K562 (cell line): Measurements from ENCODE around the gene MET. TPM values are rescaled to one million over a fixed set of nuclear protein-coding genes. Genes with fewer than 3 reads are reported as not detected.

Experiments
- CEBPB ChIP-seq: fragments of 450-650 bp; IDR thresholded peaks from 2 replicates; pipeline ENCODE4 v1.6.1; 2016; ENCODE audit warnings: missing genetic modification characterization, missing compliant biosample characterization
- ERF ChIP-seq: fragments of 450-650 bp; formaldehyde crosslinking; IDR thresholded peaks from 2 replicates; pipeline ENCODE4 v1.4.0; 2020; ENCODE audit warnings: mild to moderate bottlenecking, mixed read lengths
- EWSR1 ChIP-seq: fragments of 450-650 bp; IDR thresholded peaks from 2 replicates; pipeline ENCODE4 v1.6.1; 2018; ENCODE audit warnings: borderline replicate concordance, mild to moderate bottlenecking, low read depth, moderate library complexity; ENCODE audit not compliant: partially characterized antibody
- HDAC1 ChIP-seq, 2 experiments: fragments of 450-650 bp; IDR thresholded peaks; 2 replicates each; pipeline ENCODE4 v1.6.1; 2016 to 2017; ENCODE audit warnings: inconsistent platforms in 1 of 2, mild to moderate bottlenecking in 1 of 2, moderate library complexity in 1 of 2
- HDAC2 ChIP-seq: fragments of 450-650 bp; IDR thresholded peaks from 2 replicates; pipeline ENCODE4 v1.6.1; 2016; ENCODE audit warnings: mild to moderate bottlenecking
- IFI16 ChIP-seq: fragments of 250-450 bp; sonication (Bioruptor Pico); IDR thresholded peaks from 2 replicates; pipeline ENCODE4 v2.1.2; 2022; ENCODE audit warnings: mild to moderate bottlenecking, inconsistent platforms
- JUND ChIP-seq, 2 experiments: IDR thresholded peaks; 2 replicates in 1 of 2; 3 replicates in 1 of 2; pipeline ENCODE4 v1.6.1; 2011; ENCODE audit warnings: borderline replicate concordance in 2 of 2, low read depth in 2 of 2, low read length in 2 of 2, improper control_type of control experiment in 1 of 2, missing biosample characterization in 1 of 2, missing genetic modification characterization in 1 of 2, missing genetic modification reagents in 1 of 2
- KLF16 ChIP-seq: IDR thresholded peaks from 2 replicates; pipeline ENCODE4 v1.6.1; 2016; ENCODE audit warnings: antibody characterized with exemption
- PTBP1 ChIP-seq: fragments of 200-400 bp; formaldehyde crosslinking; IDR thresholded peaks from 2 replicates; pipeline ENCODE4 v1.6.1; 2017; ENCODE audit warnings: low read depth, low read length
- SMAD4 ChIP-seq: fragments of 250-450 bp; sonication (Bioruptor Pico); conservative IDR thresholded peaks from 2 replicates; pipeline ENCODE4 v1.8.0; 2021; ENCODE audit warnings: inconsistent platforms, mild to moderate bottlenecking, moderate library complexity
- SRSF1 ChIP-seq: fragments of 200-400 bp; formaldehyde crosslinking; IDR thresholded peaks from 2 replicates; pipeline ENCODE4 v1.6.1; 2017; ENCODE audit warnings: mild to moderate bottlenecking, low read depth, low read length, moderate library complexity
- TAF15 ChIP-seq: fragments of 200-400 bp; formaldehyde crosslinking; IDR thresholded peaks from 2 replicates; pipeline ENCODE4 v1.6.1; 2017; ENCODE audit warnings: mild to moderate bottlenecking, low read depth, low read length, moderate library complexity
- TEAD4 ChIP-seq, 2 experiments: sonication (generic) in 1 of 2; formaldehyde crosslinking in 1 of 2; IDR thresholded peaks; 2 replicates each; pipeline versions ENCODE4 v1.6.1 to v1.8.0; 2012 to 2022; ENCODE audit warnings: borderline replicate concordance in 1 of 2, inconsistent platforms in 1 of 2, low read length in 1 of 2, mild to moderate bottlenecking in 1 of 2, missing genetic modification reagents in 1 of 2
- ZBED1 ChIP-seq: IDR thresholded peaks from 2 replicates; pipeline ENCODE4 v1.6.1; 2014
- ZNF175 ChIP-seq: fragments of 200-800 bp; sonication (Bioruptor generic); IDR thresholded peaks from 2 replicates; pipeline ENCODE4 v1.6.1; 2016; ENCODE audit warnings: low read depth, mild to moderate bottlenecking, missing genetic modification characterization, missing compliant biosample characterization
- ZNF551 ChIP-seq: fragments of 250-450 bp; sonication (Bioruptor Pico); IDR thresholded peaks from 2 replicates; pipeline ENCODE4 v1.5.0; 2021; ENCODE audit warnings: mild to moderate bottlenecking, moderate library complexity
- ZNF764 ChIP-seq: fragments of 250-450 bp; sonication (Bioruptor Pico); IDR thresholded peaks from 2 replicates; pipeline ENCODE4 v1.4.0; 2020; ENCODE audit warnings: low read depth, mild to moderate bottlenecking, moderate library complexity
- polyA plus RNA-seq, 8 experiments: library from polyadenylated mRNA; depleted of rRNA in 4 of 8; stranded (reverse) in 5 of 8; unstranded in 3 of 8; fragments of >200 nt; fragmentation: Nextera tagmentation in 2 of 8; fragmentation: Illumina TruSeq in 1 of 8; extraction: Ambion mirVana in 2 of 8; extraction: Trizol in 1 of 8; gene quantifications; 2 replicates each; pipeline versions ENCODE4 v1.2.1 to v1.2.3, GENCODE V29; 2011 to 2014; ENCODE audit warnings: inconsistent platforms in 1 of 8, missing spikeins in 1 of 8
- total RNA-seq, 7 experiments: library from RNA; depleted of rRNA in 6 of 7; stranded (reverse); fragments of >200 nt in 6 of 7; fragmentation: Illumina TruSeq in 2 of 7; extraction: Trizol in 2 of 7; gene quantifications; 2 replicates each; pipeline versions ENCODE4 v1.2.1 to v1.2.3, GENCODE V29; 2011 to 2021; ENCODE audit warnings: low replicate concordance in 1 of 7
- TF ChIP-seq, protein P1 (sequence below): fragments of 250-450 bp; sonication (Bioruptor Pico); IDR thresholded peaks from 2 replicates; pipeline ENCODE4 v1.5.0; 2022; ENCODE audit warnings: mild to moderate bottlenecking
- TF ChIP-seq, protein P2 (sequence below): fragments of 250-450 bp; sonication (Bioruptor Pico); IDR thresholded peaks from 2 replicates; pipeline ENCODE4 v1.4.0; 2020; ENCODE audit warnings: mild to moderate bottlenecking, moderate library complexity
- TF ChIP-seq, protein P3 (sequence below): fragments of 250-450 bp; sonication (Bioruptor Pico); IDR thresholded peaks from 2 replicates; pipeline ENCODE4 v1.5.0; 2021; ENCODE audit warnings: mild to moderate bottlenecking, borderline replicate concordance

MET gene
- total and polyA plus RNA-seq, 9 of the 15 experiments (the other 6 are each of a cell fraction or from before 2014, with no cell fraction given), result 0.84 to 2.4 (median 1.1) TPM

DNA sequence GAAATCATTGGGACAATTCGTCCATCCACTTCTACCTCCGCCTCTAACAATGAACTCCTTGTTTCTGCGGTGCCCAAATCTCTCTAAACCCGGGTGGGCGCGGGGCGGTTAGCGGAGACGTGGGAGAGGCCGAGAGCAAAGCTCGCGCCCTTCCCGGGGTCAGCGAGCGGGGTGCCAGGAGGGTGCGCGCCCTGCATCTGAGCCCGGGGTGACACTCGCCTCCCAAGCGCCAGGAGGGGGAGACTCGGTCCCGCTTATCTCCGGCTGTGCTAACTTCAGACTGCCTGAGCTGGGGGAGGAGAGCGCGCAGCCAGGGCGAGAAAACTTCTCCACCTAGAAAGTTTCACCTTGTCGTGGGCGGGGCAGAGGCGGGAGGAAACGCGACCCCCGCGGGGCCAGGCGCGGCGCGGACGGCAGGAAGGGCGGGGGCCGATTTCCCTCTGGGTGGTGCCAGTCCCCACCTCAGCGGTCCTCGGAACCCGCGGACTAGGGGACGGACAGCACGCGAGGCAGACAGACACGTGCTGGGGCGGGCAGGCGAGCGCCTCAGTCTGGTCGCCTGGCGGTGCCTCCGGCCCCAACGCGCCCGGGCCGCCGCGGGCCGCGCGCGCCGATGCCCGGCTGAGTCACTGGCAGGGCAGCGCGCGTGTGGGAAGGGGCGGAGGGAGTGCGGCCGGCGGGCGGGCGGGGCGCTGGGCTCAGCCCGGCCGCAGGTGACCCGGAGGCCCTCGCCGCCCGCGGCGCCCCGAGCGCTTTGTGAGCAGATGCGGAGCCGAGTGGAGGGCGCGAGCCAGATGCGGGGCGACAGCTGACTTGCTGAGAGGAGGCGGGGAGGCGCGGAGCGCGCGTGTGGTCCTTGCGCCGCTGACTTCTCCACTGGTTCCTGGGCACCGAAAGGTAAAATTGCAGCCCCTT lies at the start of gene MET (continued):
- TF ChIP-seq, protein P1, sequence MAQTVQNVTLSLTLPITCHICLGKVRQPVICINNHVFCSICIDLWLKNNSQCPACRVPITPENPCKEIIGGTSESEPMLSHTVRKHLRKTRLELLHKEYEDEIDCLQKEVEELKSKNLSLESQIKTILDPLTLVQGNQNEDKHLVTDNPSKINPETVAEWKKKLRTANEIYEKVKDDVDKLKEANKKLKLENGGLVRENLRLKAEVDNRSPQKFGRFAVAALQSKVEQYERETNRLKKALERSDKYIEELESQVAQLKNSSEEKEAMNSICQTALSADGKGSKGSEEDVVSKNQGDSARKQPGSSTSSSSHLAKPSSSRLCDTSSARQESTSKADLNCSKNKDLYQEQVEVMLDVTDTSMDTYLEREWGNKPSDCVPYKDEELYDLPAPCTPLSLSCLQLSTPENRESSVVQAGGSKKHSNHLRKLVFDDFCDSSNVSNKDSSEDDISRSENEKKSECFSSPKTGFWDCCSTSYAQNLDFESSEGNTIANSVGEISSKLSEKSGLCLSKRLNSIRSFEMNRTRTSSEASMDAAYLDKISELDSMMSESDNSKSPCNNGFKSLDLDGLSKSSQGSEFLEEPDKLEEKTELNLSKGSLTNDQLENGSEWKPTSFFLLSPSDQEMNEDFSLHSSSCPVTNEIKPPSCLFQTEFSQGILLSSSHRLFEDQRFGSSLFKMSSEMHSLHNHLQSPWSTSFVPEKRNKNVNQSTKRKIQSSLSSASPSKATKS (CRISPR knock-in tag), result no peak
- TF ChIP-seq, protein P2, sequence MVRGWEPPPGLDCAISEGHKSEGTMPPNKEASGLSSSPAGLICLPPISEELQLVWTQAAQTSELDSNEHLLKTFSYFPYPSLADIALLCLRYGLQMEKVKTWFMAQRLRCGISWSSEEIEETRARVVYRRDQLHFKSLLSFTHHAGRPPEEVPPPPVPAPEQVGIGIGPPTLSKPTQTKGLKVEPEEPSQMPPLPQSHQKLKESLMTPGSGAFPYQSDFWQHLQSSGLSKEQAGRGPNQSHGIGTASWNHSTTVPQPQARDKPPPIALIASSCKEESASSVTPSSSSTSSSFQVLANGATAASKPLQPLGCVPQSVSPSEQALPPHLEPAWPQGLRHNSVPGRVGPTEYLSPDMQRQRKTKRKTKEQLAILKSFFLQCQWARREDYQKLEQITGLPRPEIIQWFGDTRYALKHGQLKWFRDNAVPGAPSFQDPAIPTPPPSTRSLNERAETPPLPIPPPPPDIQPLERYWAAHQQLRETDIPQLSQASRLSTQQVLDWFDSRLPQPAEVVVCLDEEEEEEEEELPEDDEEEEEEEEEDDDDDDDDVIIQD, result no peak
- no peak for TF ChIP-seq EWSR1
- TF ChIP-seq ERF, result no peak
- peak; percentile 74; the same call in 1 of the 2 replicates for TF ChIP-seq SMAD4 (CRISPR knock-in tag)
- TF ChIP-seq TAF15, result no peak
- TF ChIP-seq ZBED1, result no peak
- no peak for TF ChIP-seq JUND (IDR thresholded peaks at IDR 0.05; ENCODE audit: borderline replicate concordance, low read depth, low read length)
- peak; percentile 40; the same call in 1 of the 3 replicates for TF ChIP-seq JUND (tag; IDR thresholded peaks at IDR 0.05; ENCODE audit: borderline replicate concordance, low read depth, low read length)
- TF ChIP-seq KLF16, result no peak
- TF ChIP-seq ZNF551 (CRISPR knock-in tag), result no peak
- no peak for TF ChIP-seq IFI16 (CRISPR knock-in tag)
- TF ChIP-seq HDAC2, result no peak
- no peak for TF ChIP-seq ZNF764 (CRISPR knock-in tag)
- TF ChIP-seq SRSF1, result no peak
- TF ChIP-seq HDAC1 (IDR thresholded peaks at IDR 0.05), result no peak
- TF ChIP-seq CEBPB (tag), result peak; percentile 24; the same call in 1 of the 2 replicates
- TF ChIP-seq ZNF175 (CRISPR knock-in tag), result no peak
- TF ChIP-seq, protein P3, sequence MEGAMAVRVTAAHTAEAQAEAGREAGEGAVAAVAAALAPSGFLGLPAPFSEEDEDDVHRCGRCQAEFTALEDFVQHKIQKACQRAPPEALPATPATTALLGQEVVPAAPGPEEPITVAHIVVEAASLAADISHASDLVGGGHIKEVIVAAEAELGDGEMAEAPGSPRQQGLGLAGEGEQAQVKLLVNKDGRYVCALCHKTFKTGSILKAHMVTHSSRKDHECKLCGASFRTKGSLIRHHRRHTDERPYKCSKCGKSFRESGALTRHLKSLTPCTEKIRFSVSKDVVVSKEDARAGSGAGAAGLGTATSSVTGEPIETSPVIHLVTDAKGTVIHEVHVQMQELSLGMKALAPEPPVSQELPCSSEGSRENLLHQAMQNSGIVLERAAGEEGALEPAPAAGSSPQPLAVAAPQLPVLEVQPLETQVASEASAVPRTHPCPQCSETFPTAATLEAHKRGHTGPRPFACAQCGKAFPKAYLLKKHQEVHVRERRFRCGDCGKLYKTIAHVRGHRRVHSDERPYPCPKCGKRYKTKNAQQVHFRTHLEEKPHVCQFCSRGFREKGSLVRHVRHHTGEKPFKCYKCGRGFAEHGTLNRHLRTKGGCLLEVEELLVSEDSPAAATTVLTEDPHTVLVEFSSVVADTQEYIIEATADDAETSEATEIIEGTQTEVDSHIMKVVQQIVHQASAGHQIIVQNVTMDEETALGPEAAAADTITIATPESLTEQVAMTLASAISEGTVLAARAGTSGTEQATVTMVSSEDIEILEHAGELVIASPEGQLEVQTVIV (CRISPR knock-in tag), result no peak
- no peak for TF ChIP-seq PTBP1
- no peak for TF ChIP-seq TEAD4 (IDR thresholded peaks at IDR 0.05; ENCODE audit: low read length)
- no peak for TF ChIP-seq TEAD4 (CRISPR knock-in tag; IDR thresholded peaks at IDR 0.05; ENCODE audit: borderline replicate concordance)
